A673 (cell line): ENCODE results near the gene NT5C3B. TPM values are rescaled to one million over a fixed set of nuclear protein-coding genes. Genes with fewer than 3 reads are reported as not detected.
"Not testable (repeated sequence)": the region's sequence is repeated elsewhere in the genome, so short reads cannot be mapped to it uniquely, and the experiment has no call there.

Source experiments
- BruUV-seq: library from RNA; stranded (reverse); fragments of 400-500 nt; replicated peaks from 2 replicates; lab custom pipeline; 2021; lab: Mats Ljungman, UMichigan
- CTCF ChIA-PET: fragments of 300-600 bp; sonication (Branson Sonifier 250); formaldehyde crosslinking; loops from one replicate; lab custom pipeline; 2022; ENCODE audit warnings: antibody characterized with exemption; lab: Charles Lee
- POLR2A ChIA-PET: fragments of 300-600 bp; sonication (Branson Sonifier 250); formaldehyde crosslinking; loops from one replicate; lab custom pipeline; 2022; ENCODE audit warnings: antibody characterized with exemption; ENCODE audit not compliant: low non-redundant PET; lab: Charles Lee
- DNase-seq: peaks from one replicate; pipeline ENCODE4 v3.0.0-alpha.2; 2015; ENCODE audit warnings: low spot score
- H3K27ac ChIP-seq: fragments of 200-600 bp; sonication (generic); 2 replicates; pipeline ENCODE4 v1.5.1; 2016; ENCODE audit warnings: mixed run types, low read depth, mild to moderate bottlenecking, mixed read lengths, antibody characterized with exemption, low read length; ENCODE audit not compliant: poor library complexity, severe bottlenecking
- H3K27me3 ChIP-seq: fragments of 200-600 bp; sonication (generic); replicated peaks from 2 replicates; pipeline ENCODE4 v1.6.1; 2017; ENCODE audit warnings: mixed run types, low read depth, mild to moderate bottlenecking, mixed read lengths, antibody characterized with exemption, low read length; ENCODE audit not compliant: insufficient read depth, poor library complexity
- H3K36me3 ChIP-seq: fragments of 200-600 bp; sonication (generic); 2 replicates; pipeline ENCODE4 v1.6.1; 2016; ENCODE audit warnings: mixed run types, mild to moderate bottlenecking, mixed read lengths, antibody characterized with exemption, low read length; ENCODE audit not compliant: insufficient read depth, poor library complexity, severe bottlenecking
- H3K4me1 ChIP-seq: fragments of 200-600 bp; sonication (generic); 2 replicates; pipeline ENCODE4 v1.6.1; 2017; ENCODE audit warnings: mixed run types, mild to moderate bottlenecking, mixed read lengths, antibody characterized with exemption, low read length; ENCODE audit not compliant: insufficient read depth, poor library complexity, severe bottlenecking
- H3K4me3 ChIP-seq: fragments of 200-600 bp; sonication (generic); 2 replicates; pipeline ENCODE4 v1.5.1; 2016; ENCODE audit warnings: low read depth, mixed run types, mild to moderate bottlenecking, mixed read lengths, low read length; ENCODE audit not compliant: poor library complexity, severe bottlenecking
- H3K9me3 ChIP-seq: fragments of 200-600 bp; sonication (generic); 2 replicates; pipeline ENCODE4 v1.6.1; 2016; ENCODE audit warnings: mixed run types, low read depth, mild to moderate bottlenecking, mixed read lengths, antibody characterized with exemption, low read length; ENCODE audit not compliant: poor library complexity, severe bottlenecking
- EZH2 ChIP-seq: fragments of 200-600 bp; sonication (generic); IDR thresholded peaks from 2 replicates; pipeline ENCODE4 v1.6.1; 2017; ENCODE audit warnings: borderline replicate concordance, low read depth, mild to moderate bottlenecking, mixed read lengths, antibody characterized with exemption, low read length; ENCODE audit not compliant: poor library complexity, severe bottlenecking
- intact Hi-C: fragments of 100-400 bp; cut with micrococcal nuclease; formaldehyde crosslinking; loops from one replicate; pipeline ENCODE4 v1.10.0; 2022; ENCODE audit not compliant: unreplicated experiment
- total RNA-seq: library from RNA; stranded (reverse); gene quantifications from 2 replicates; pipeline ENCODE4 v1.2.3, GENCODE V29; 2021
- TF ChIP-seq, protein P1 (sequence below): fragments of 300-800, 200-600 bp; sonication (generic); conservative IDR thresholded peaks from 2 replicates; pipeline ENCODE4 v1.5.1; 2017; ENCODE audit warnings: low read depth, mild to moderate bottlenecking, antibody characterized with exemption, low read length, moderate library complexity, mixed read lengths

Gene NT5C3B
- total RNA-seq, 1 experiment from 2014 or later, result 46.7 TPM

- no peak for DNase-seq
- ChIA-PET POLR2A (no interaction called here), CTCF (no interaction called here)
- no peaks in the 10 kb centered on the region for H3K9me3 ChIP-seq
- intact Hi-C loops, result no loop called here
- no peak for TF ChIP-seq EZH2
- TF ChIP-seq, protein P1, sequence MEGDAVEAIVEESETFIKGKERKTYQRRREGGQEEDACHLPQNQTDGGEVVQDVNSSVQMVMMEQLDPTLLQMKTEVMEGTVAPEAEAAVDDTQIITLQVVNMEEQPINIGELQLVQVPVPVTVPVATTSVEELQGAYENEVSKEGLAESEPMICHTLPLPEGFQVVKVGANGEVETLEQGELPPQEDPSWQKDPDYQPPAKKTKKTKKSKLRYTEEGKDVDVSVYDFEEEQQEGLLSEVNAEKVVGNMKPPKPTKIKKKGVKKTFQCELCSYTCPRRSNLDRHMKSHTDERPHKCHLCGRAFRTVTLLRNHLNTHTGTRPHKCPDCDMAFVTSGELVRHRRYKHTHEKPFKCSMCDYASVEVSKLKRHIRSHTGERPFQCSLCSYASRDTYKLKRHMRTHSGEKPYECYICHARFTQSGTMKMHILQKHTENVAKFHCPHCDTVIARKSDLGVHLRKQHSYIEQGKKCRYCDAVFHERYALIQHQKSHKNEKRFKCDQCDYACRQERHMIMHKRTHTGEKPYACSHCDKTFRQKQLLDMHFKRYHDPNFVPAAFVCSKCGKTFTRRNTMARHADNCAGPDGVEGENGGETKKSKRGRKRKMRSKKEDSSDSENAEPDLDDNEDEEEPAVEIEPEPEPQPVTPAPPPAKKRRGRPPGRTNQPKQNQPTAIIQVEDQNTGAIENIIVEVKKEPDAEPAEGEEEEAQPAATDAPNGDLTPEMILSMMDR, result no peak
- H3K36me3 ChIP-seq, result no peaks in the 10 kb centered on the region
- H3K4me3 ChIP-seq, result peak within 1 kb of the TSS; percentile 74
- no peaks in the 10 kb centered on the region for H3K4me1 ChIP-seq
- BruUV-seq, result no TSS peak
- no peaks in the 10 kb centered on the region for H3K27me3 ChIP-seq
- no peak within 1 kb of the TSS for H3K27ac ChIP-seq
These were observed 1.9 kb upstream of the NT5C3B start, which contains the start of gene KLHL10 for GRCh38 chr17:41837761-41838538. Gene KLHL10, plus strand, starts transcription at chr17:41837825. Its CDS starts 108 bp downstream, at chr17:41837933.

GRCh38 chr17:41836550-41837196 lies 641 bp upstream of the NT5C3B start:
- H3K36me3 ChIP-seq, result peaks cover 2% of the 10 kb centered on the region
- POLR2A ChIA-PET, result no interaction called here
- intact Hi-C loops, result no loop called here

GRCh38 chr17:41835214-41835799 lies 725 bp downstream of the NT5C3B start:
- TF ChIP-seq, protein P1, result no peak
- no peak for TF ChIP-seq EZH2
- H3K36me3 ChIP-seq, result peaks cover 3% of the 10 kb centered on the region
- H3K4me1 ChIP-seq, result no peaks in the 10 kb centered on the region
- BruUV-seq, result no TSS peak
- DNase-seq, result no peak
- peak overlapping the region; percentile 74 for H3K4me3 ChIP-seq
- no peaks in the 10 kb centered on the region for H3K9me3 ChIP-seq
- peak overlapping the region; percentile 71 for H3K27ac ChIP-seq
- ChIA-PET POLR2A (no interaction called here), CTCF (no interaction called here)
- H3K27me3 ChIP-seq, result no peaks in the 10 kb centered on the region
- intact Hi-C loops, result no loop called here

More at GRCh38 chr17:41836550-41837196, 641 bp upstream of the NT5C3B start:
- no peak for TF ChIP-seq EZH2
- no peaks in the 10 kb centered on the region for H3K9me3 ChIP-seq
- H3K4me3 ChIP-seq, result peak overlapping the region; percentile 74
- BruUV-seq, result no TSS peak
- no peaks in the 10 kb centered on the region for H3K27me3 ChIP-seq
- CTCF ChIA-PET, result no interaction called here
- no peak for DNase-seq
- no peak overlapping the region for H3K27ac ChIP-seq
- H3K4me1 ChIP-seq, result no peaks in the 10 kb centered on the region

GRCh38 chr17:41829961-41830360 lies 6.1 kb downstream of the NT5C3B start:
- H3K4me1 ChIP-seq, H3K27me3 ChIP-seq, BruUV-seq, H3K27ac ChIP-seq, POLR2A ChIA-PET, H3K9me3 ChIP-seq, intact Hi-C loops, DNase-seq, CTCF ChIA-PET, H3K4me3 ChIP-seq: not testable (repeated sequence)
- peaks cover 15% of the 10 kb centered on the region for H3K36me3 ChIP-seq
